ENCODE measurements around the gene SPAST. TPM values are rescaled to one million over a fixed set of nuclear protein-coding genes. Genes with fewer than 3 reads are reported as not detected.

SPAST gene
- total and polyA plus RNA-seq, 2 of the 13 experiments (the other 11 are each of a cell fraction or from before 2014, with no cell fraction given) = 11.5 to 40.4 TPM

GRCh38 chr2:32063310-32064020, at the start of gene SPAST (continued):
- TF ChIP-seq, protein P1, sequence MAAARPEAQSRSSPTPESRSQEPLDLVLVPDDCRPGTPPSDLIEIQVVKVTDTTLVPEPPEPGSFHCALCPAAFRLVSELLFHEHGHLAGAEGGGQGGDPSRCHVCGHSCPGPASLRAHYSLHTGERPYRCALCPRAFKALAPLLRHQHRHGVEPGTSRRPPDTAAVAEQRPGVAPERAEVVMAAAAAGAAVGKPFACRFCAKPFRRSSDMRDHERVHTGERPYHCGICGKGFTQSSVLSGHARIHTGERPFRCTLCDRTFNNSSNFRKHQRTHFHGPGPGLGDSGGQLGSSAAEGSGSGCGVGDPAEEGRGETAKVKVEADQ (CRISPR knock-in tag; IDR thresholded peaks at IDR 0.05; ENCODE audit: borderline replicate concordance) = peak; percentile 63; the same call in 1 of the 2 replicates
- peak; percentile 19; the same call in 1 of the 2 replicates for TF ChIP-seq STAG1 (CRISPR knock-in tag; IDR thresholded peaks at IDR 0.05)
- TF ChIP-seq, protein P2, sequence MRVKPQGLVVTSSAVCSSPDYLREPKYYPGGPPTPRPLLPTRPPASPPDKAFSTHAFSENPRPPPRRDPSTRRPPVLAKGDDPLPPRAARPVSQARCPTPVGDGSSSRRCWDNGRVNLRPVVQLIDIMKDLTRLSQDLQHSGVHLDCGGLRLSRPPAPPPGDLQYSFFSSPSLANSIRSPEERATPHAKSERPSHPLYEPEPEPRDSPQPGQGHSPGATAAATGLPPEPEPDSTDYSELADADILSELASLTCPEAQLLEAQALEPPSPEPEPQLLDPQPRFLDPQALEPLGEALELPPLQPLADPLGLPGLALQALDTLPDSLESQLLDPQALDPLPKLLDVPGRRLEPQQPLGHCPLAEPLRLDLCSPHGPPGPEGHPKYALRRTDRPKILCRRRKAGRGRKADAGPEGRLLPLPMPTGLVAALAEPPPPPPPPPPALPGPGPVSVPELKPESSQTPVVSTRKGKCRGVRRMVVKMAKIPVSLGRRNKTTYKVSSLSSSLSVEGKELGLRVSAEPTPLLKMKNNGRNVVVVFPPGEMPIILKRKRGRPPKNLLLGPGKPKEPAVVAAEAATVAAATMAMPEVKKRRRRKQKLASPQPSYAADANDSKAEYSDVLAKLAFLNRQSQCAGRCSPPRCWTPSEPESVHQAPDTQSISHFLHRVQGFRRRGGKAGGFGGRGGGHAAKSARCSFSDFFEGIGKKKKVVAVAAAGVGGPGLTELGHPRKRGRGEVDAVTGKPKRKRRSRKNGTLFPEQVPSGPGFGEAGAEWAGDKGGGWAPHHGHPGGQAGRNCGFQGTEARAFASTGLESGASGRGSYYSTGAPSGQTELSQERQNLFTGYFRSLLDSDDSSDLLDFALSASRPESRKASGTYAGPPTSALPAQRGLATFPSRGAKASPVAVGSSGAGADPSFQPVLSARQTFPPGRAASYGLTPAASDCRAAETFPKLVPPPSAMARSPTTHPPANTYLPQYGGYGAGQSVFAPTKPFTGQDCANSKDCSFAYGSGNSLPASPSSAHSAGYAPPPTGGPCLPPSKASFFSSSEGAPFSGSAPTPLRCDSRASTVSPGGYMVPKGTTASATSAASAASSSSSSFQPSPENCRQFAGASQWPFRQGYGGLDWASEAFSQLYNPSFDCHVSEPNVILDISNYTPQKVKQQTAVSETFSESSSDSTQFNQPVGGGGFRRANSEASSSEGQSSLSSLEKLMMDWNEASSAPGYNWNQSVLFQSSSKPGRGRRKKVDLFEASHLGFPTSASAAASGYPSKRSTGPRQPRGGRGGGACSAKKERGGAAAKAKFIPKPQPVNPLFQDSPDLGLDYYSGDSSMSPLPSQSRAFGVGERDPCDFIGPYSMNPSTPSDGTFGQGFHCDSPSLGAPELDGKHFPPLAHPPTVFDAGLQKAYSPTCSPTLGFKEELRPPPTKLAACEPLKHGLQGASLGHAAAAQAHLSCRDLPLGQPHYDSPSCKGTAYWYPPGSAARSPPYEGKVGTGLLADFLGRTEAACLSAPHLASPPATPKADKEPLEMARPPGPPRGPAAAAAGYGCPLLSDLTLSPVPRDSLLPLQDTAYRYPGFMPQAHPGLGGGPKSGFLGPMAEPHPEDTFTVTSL (CRISPR knock-in tag; IDR thresholded peaks at IDR 0.05; ENCODE audit: borderline replicate concordance) = peak; percentile 54; the same call in 1 of the 2 replicates
- TF ChIP-seq PATZ1 (CRISPR knock-in tag; IDR thresholded peaks at IDR 0.05) = peak; percentile 96
- no peak for TF ChIP-seq ZNF615 (CRISPR knock-in tag; IDR thresholded peaks at IDR 0.05; ENCODE audit: borderline replicate concordance)
- TF ChIP-seq GATAD1 (CRISPR knock-in tag; IDR thresholded peaks at IDR 0.05) = peak; percentile 85
- TF ChIP-seq SATB2 (CRISPR knock-in tag; IDR thresholded peaks at IDR 0.05) = 0 out of 2 replicates have a peak, but pooled peaks have one; percentile 79
- TF ChIP-seq, protein P3, sequence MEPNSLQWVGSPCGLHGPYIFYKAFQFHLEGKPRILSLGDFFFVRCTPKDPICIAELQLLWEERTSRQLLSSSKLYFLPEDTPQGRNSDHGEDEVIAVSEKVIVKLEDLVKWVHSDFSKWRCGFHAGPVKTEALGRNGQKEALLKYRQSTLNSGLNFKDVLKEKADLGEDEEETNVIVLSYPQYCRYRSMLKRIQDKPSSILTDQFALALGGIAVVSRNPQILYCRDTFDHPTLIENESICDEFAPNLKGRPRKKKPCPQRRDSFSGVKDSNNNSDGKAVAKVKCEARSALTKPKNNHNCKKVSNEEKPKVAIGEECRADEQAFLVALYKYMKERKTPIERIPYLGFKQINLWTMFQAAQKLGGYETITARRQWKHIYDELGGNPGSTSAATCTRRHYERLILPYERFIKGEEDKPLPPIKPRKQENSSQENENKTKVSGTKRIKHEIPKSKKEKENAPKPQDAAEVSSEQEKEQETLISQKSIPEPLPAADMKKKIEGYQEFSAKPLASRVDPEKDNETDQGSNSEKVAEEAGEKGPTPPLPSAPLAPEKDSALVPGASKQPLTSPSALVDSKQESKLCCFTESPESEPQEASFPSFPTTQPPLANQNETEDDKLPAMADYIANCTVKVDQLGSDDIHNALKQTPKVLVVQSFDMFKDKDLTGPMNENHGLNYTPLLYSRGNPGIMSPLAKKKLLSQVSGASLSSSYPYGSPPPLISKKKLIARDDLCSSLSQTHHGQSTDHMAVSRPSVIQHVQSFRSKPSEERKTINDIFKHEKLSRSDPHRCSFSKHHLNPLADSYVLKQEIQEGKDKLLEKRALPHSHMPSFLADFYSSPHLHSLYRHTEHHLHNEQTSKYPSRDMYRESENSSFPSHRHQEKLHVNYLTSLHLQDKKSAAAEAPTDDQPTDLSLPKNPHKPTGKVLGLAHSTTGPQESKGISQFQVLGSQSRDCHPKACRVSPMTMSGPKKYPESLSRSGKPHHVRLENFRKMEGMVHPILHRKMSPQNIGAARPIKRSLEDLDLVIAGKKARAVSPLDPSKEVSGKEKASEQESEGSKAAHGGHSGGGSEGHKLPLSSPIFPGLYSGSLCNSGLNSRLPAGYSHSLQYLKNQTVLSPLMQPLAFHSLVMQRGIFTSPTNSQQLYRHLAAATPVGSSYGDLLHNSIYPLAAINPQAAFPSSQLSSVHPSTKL (CRISPR knock-in tag; IDR thresholded peaks at IDR 0.05) = peak; percentile 80
- TF ChIP-seq, protein P4, sequence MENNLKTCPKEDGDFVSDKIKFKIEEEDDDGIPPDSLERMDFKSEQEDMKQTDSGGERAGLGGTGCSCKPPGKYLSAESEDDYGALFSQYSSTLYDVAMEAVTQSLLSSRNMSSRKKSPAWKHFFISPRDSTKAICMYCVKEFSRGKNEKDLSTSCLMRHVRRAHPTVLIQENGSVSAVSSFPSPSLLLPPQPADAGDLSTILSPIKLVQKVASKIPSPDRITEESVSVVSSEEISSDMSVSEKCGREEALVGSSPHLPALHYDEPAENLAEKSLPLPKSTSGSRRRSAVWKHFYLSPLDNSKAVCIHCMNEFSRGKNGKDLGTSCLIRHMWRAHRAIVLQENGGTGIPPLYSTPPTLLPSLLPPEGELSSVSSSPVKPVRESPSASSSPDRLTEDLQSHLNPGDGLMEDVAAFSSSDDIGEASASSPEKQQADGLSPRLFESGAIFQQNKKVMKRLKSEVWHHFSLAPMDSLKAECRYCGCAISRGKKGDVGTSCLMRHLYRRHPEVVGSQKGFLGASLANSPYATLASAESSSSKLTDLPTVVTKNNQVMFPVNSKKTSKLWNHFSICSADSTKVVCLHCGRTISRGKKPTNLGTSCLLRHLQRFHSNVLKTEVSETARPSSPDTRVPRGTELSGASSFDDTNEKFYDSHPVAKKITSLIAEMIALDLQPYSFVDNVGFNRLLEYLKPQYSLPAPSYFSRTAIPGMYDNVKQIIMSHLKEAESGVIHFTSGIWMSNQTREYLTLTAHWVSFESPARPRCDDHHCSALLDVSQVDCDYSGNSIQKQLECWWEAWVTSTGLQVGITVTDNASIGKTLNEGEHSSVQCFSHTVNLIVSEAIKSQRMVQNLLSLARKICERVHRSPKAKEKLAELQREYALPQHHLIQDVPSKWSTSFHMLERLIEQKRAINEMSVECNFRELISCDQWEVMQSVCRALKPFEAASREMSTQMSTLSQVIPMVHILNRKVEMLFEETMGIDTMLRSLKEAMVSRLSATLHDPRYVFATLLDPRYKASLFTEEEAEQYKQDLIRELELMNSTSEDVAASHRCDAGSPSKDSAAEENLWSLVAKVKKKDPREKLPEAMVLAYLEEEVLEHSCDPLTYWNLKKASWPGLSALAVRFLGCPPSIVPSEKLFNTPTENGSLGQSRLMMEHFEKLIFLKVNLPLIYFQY (CRISPR knock-in tag; IDR thresholded peaks at IDR 0.05; ENCODE audit: borderline replicate concordance) = 0 out of 2 replicates have a peak, but pooled peaks have one; percentile 47
- 0 out of 2 replicates have a peak, but pooled peaks have one; percentile 45 for TF ChIP-seq PAWR (CRISPR knock-in tag; IDR thresholded peaks at IDR 0.05; ENCODE audit: borderline replicate concordance)
- TF ChIP-seq PHF8 (CRISPR knock-in tag; IDR thresholded peaks at IDR 0.05) = peak; percentile 84

Data from HepG2 (cell line).